ENCODE data around the gene TMEM233. TPM values are rescaled to one million over a fixed set of nuclear protein-coding genes. Genes with fewer than 3 reads are reported as not detected.

Gene TMEM233
- total RNA-seq (2014; rRNA removed; shearing (Covaris generic)): not detected in 2 replicates

- Histone ChIP-seq H3K4me1 (replicated peaks) (no peaks in the 10 kb centered on the region), H3K4me3 (no peak within 1 kb of the TSS), H3K9me3 (replicated peaks) (no peaks in the 10 kb centered on the region), H3K27me3 (replicated peaks) (peaks cover 32% of the 10 kb centered on the region), H3K36me3 (no peaks in the 10 kb centered on the region), H3K27ac (no peak within 1 kb of the TSS)
- no peak for DNase-seq (ENCODE audit: low read depth in 1 of 2, low spot score in 2 of 2)
Observed at GRCh38 chr12:119593578-119594398, at the start of gene TMEM233. TMEM233 (plus strand) TSS chr12:119593774; CDS start chr12:119593849, 75 bp downstream.

- Histone ChIP-seq H3K27me3 (replicated peaks) (no peaks in the 10 kb centered on the region), H3K4me3 (no peak overlapping the region), H3K4me1 (replicated peaks) (no peaks in the 10 kb centered on the region), H3K9me3 (replicated peaks) (no peaks in the 10 kb centered on the region), H3K27ac (no peak overlapping the region), H3K36me3 (no peaks in the 10 kb centered on the region)
- DNase-seq (ENCODE audit: low read depth in 1 of 2, low spot score in 2 of 2): peak; percentile 48 to 60
Observed at GRCh38 chr12:119544765-119545625, 48.6 kb upstream of the TMEM233 start.

GRCh38 chr12:119546340-119546739 lies 47.2 kb upstream of the TMEM233 start:
- Histone ChIP-seq H3K4me3 (no peak overlapping the region), H3K36me3 (no peaks in the 10 kb centered on the region), H3K27me3 (replicated peaks) (no peaks in the 10 kb centered on the region), H3K27ac (no peak overlapping the region), H3K4me1 (replicated peaks) (no peaks in the 10 kb centered on the region), H3K9me3 (replicated peaks) (no peaks in the 10 kb centered on the region)
- no peak for DNase-seq (ENCODE audit: low read depth in 1 of 2, low spot score in 2 of 2)

- Histone ChIP-seq H3K27me3 (replicated peaks) (peaks cover 5% of the 10 kb centered on the region; the same call in 1 of the 2 replicates), H3K27ac (no peak overlapping the region), H3K9me3 (replicated peaks) (no peaks in the 10 kb centered on the region), H3K4me3 (no peak overlapping the region), H3K4me1 (replicated peaks) (no peaks in the 10 kb centered on the region), H3K36me3 (no peaks in the 10 kb centered on the region)
- no peak for DNase-seq (ENCODE audit: low read depth in 1 of 2, low spot score in 2 of 2)
Observed at GRCh38 chr12:119547001-119547400, 46.6 kb upstream of the TMEM233 start.

GRCh38 chr12:119556854-119557253 lies 36.7 kb upstream of the TMEM233 start:
- DNase-seq (ENCODE audit: low read depth in 1 of 2, low spot score in 2 of 2): no peak
- Histone ChIP-seq H3K4me3 (no peak overlapping the region), H3K36me3 (no peaks in the 10 kb centered on the region), H3K27ac (no peak overlapping the region), H3K4me1 (replicated peaks) (no peaks in the 10 kb centered on the region), H3K9me3 (replicated peaks) (no peaks in the 10 kb centered on the region), H3K27me3 (replicated peaks) (peaks cover 6% of the 10 kb centered on the region; the same call in 1 of the 2 replicates)

DNA sequence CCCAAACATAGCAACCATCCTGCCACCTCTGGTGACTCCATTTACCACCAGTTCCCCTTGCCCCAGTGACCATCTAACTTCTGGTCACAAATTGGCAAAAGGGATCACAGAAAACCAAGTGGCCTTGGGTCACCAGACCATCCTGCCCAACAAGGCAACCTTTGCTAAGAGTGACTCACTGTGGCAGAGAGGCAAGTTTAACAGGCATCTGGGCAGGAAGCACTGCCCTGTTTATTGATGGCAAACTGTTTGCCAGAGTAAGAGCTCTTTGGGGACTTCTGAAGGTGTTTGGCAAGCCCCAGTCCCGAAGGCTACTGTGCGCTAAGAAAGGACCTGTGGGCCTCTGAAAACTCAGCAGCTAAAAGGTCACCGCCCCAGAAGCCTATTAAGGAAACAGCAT lies 28.2 kb upstream of the TMEM233 start:
- Histone ChIP-seq H3K4me1 (replicated peaks) (no peaks in the 10 kb centered on the region), H3K9me3 (replicated peaks) (no peaks in the 10 kb centered on the region), H3K4me3 (no peak overlapping the region), H3K27ac (no peak overlapping the region), H3K27me3 (replicated peaks) (no peaks in the 10 kb centered on the region), H3K36me3 (no peaks in the 10 kb centered on the region)
- no peak for DNase-seq (ENCODE audit: low read depth in 1 of 2, low spot score in 2 of 2)

GRCh38 chr12:119570771-119571170 lies 22.8 kb upstream of the TMEM233 start:
- H3K9me3 ChIP-seq (replicated peaks): no peaks in the 10 kb centered on the region
- no peaks in the 10 kb centered on the region for H3K36me3 ChIP-seq
- H3K4me3 ChIP-seq: no peak overlapping the region
- H3K27ac ChIP-seq: no peak overlapping the region
- no peaks in the 10 kb centered on the region for H3K4me1 ChIP-seq (replicated peaks)
- no peaks in the 10 kb centered on the region for H3K27me3 ChIP-seq (replicated peaks)
- DNase-seq (ENCODE audit: low read depth in 1 of 2, low spot score in 2 of 2): no peak

- Histone ChIP-seq H3K4me3 (no peak overlapping the region), H3K9me3 (replicated peaks) (no peaks in the 10 kb centered on the region), H3K36me3 (no peaks in the 10 kb centered on the region), H3K4me1 (replicated peaks) (no peaks in the 10 kb centered on the region), H3K27me3 (replicated peaks) (no peaks in the 10 kb centered on the region), H3K27ac (no peak overlapping the region)
- DNase-seq (ENCODE audit: low read depth in 1 of 2, low spot score in 2 of 2): no peak
Observed at GRCh38 chr12:119573086-119573485, 20.5 kb upstream of the TMEM233 start.

GRCh38 chr12:119574255-119574654 lies 19.3 kb upstream of the TMEM233 start:
- Histone ChIP-seq H3K4me3 (no peak overlapping the region), H3K4me1 (replicated peaks) (no peaks in the 10 kb centered on the region), H3K27me3 (replicated peaks) (no peaks in the 10 kb centered on the region), H3K9me3 (replicated peaks) (no peaks in the 10 kb centered on the region), H3K36me3 (no peaks in the 10 kb centered on the region), H3K27ac (no peak overlapping the region)
- DNase-seq (ENCODE audit: low read depth in 1 of 2, low spot score in 2 of 2): no peak

DNA sequence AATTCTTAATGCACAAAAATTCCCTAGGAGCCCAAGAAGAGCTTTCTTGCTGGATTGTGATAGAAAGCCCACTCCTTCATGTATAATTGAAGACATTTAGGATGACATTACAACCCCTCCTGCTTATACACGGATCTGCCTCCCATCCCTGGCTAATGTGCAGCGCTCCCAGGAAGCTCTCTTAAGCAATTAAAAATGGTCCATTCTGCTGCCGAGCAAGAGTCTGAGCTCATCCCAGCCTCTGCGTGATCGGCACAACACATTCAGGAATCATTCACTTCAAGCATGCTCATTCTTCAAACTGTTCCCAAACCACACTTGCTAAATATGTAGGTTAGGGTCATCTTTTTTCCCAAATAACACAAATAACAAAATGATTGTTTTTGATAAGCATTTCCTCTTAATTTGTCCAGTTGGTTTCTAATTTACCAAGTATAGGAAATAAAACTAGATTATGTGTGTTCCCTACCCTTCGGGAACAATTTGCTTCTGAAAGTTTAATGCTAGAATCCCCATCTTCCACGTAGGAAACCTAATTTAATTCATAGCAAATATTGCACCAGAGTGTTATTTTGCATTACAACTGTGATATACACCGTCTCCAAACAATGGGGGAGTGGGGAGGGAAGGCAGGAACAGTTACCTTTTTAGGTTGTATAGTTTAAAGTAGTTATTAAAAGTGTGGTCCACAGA lies 17.3 kb upstream of the TMEM233 start:
- Histone ChIP-seq H3K4me1 (replicated peaks) (no peaks in the 10 kb centered on the region), H3K9me3 (replicated peaks) (no peaks in the 10 kb centered on the region), H3K4me3 (no peak overlapping the region), H3K27me3 (replicated peaks) (no peaks in the 10 kb centered on the region), H3K27ac (no peak overlapping the region), H3K36me3 (no peaks in the 10 kb centered on the region)
- DNase-seq (ENCODE audit: low read depth in 1 of 2, low spot score in 2 of 2): no peak

- Histone ChIP-seq H3K36me3 (no peaks in the 10 kb centered on the region), H3K27ac (no peak overlapping the region), H3K4me1 (replicated peaks) (no peaks in the 10 kb centered on the region), H3K9me3 (replicated peaks) (no peaks in the 10 kb centered on the region), H3K27me3 (replicated peaks) (no peaks in the 10 kb centered on the region), H3K4me3 (no peak overlapping the region)
- DNase-seq (ENCODE audit: low read depth in 1 of 2, low spot score in 2 of 2): no peak
Observed at GRCh38 chr12:119576915-119577314, 16.7 kb upstream of the TMEM233 start.

- H3K9me3 ChIP-seq (replicated peaks): no peaks in the 10 kb centered on the region
- H3K27me3 ChIP-seq (replicated peaks): no peaks in the 10 kb centered on the region
- no peaks in the 10 kb centered on the region for H3K4me1 ChIP-seq (replicated peaks)
- no peak overlapping the region for H3K4me3 ChIP-seq
- H3K27ac ChIP-seq: no peak overlapping the region
- DNase-seq (ENCODE audit: low read depth in 1 of 2, low spot score in 2 of 2): no peak
- no peaks in the 10 kb centered on the region for H3K36me3 ChIP-seq
Observed at GRCh38 chr12:119578112-119578511, 15.5 kb upstream of the TMEM233 start.

DNA sequence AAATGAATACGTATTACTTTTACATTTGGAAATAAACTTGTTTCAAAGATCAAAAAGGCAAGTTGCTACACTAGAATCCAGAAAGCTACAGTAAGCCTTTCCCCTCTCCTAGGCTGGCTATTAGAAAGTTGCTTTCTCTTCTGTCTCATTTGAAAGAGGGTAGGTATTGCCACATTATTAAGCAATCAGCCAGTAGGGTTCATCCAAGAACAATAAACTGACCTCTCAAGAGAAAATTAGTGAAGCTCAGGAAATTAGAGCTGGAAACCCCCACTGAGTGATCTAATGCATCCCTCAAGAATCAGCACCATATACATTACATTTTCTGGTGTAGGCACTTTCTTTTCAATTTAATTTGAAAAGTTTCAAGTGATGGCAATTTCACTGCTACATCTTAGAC lies 4.5 kb upstream of the TMEM233 start:
- H3K4me3 ChIP-seq: no peak overlapping the region
- H3K4me1 ChIP-seq (replicated peaks): no peaks in the 10 kb centered on the region
- H3K9me3 ChIP-seq (replicated peaks): no peaks in the 10 kb centered on the region
- H3K27ac ChIP-seq: no peak overlapping the region
- H3K27me3 ChIP-seq (replicated peaks): peaks cover 12% of the 10 kb centered on the region
- H3K36me3 ChIP-seq: no peaks in the 10 kb centered on the region
- DNase-seq (ENCODE audit: low read depth in 1 of 2, low spot score in 2 of 2): no peak
